Measurements from ENCODE around the gene DCXR. TPM values are rescaled to one million over a fixed set of nuclear protein-coding genes. Genes with fewer than 3 reads are reported as not detected.
A peak's percentile ranks its signal among the peaks of the same experiment; 100 is the strongest.

DCXR gene
- total and polyA plus RNA-seq, 2 of the 4 experiments (the other 2 are of a cell fraction) = 36.6 to 139 TPM

GRCh38 chr17:81998691-81999438 is 38.6 kb downstream of the DCXR start:
- no peak overlapping the region for H3K14ac ChIP-seq (replicated peaks; ENCODE audit: low read depth, low read length)
- DNase-seq (no peak), ATAC-seq (ENCODE audit: low read depth) (no peak)
- no peak overlapping the region for H2BK20ac ChIP-seq (ENCODE audit: low read depth, low read length)
- in situ Hi-C loops (cut with MboI; ENCODE audit: low sequenced_read_pairs) = no loop called here
- H3K56ac ChIP-seq (ENCODE audit: extremely low read depth, insufficient read depth, low read length) = no peak overlapping the region
- no TSS peak for BruUV-seq (replicated peaks)
- H2AK9ac ChIP-seq (replicated peaks; ENCODE audit: low read depth, low read length, poor library complexity) = no peak overlapping the region
- H4K91ac ChIP-seq (ENCODE audit: insufficient read depth, low read depth, low read length) = no peak overlapping the region
- ChIA-PET POLR2A (ENCODE audit: unreplicated experiment) (no interaction called here), CTCF (no interaction called here)
- H3K4me3 ChIP-seq (ENCODE audit: insufficient read depth, low read depth, low read length) = no peak overlapping the region
- no peak overlapping the region for H4K8ac ChIP-seq (ENCODE audit: low read depth in 2 of 2, low read length in 2 of 2)
- H3K18ac ChIP-seq (ENCODE audit: low read depth, low read length) = no peak overlapping the region
- H3K36me3 ChIP-seq (ENCODE audit: control insufficient read depth, insufficient read depth, low read length) = peaks cover 6% of the 10 kb centered on the region; the same call in 1 of the 2 replicates
- dilution Hi-C loops (cut with HindIII; ENCODE audit: low sequenced_read_pairs, unreplicated experiment) = no loop called here
- peaks cover 6 to 17% of the 10 kb centered on the region in 2 experiments; a peak in 2 of 4 replicates for H3K79me1 ChIP-seq (ENCODE audit: low read depth in 1 of 2, low read length in 2 of 2)
- H3K9ac ChIP-seq (ENCODE audit: low read depth, low read length) = no peak overlapping the region
- no peak overlapping the region for H2BK15ac ChIP-seq (ENCODE audit: low read depth, low read length)
- TF ChIP-seq MAFK (IDR thresholded peaks at IDR 0.05; ENCODE audit: low read depth, low read length) (no peak), RFX5 (IDR thresholded peaks at IDR 0.05; ENCODE audit: low read depth, low read length) (no peak), SMC3 (IDR thresholded peaks at IDR 0.05; ENCODE audit: low read depth, low read length) (no peak), CHD1 (IDR thresholded peaks at IDR 0.05; ENCODE audit: low read depth, low read length) (no peak)
- H2AFZ ChIP-seq (replicated peaks; ENCODE audit: low read length, poor library complexity) = peak overlapping the region; percentile 21
- H2BK5ac ChIP-seq (ENCODE audit: low read depth, low read length, poor library complexity, severe bottlenecking) = no peak overlapping the region
- H4K20me1 ChIP-seq (ENCODE audit: insufficient read depth, low read length) = peaks cover 3% of the 10 kb centered on the region; the same call in 1 of the 2 replicates
- H2AK5ac ChIP-seq (ENCODE audit: low read depth, low read length) = no peak overlapping the region
- no peak overlapping the region for H3K27ac ChIP-seq (ENCODE audit: insufficient read depth, low read length)
- H2BK120ac ChIP-seq (ENCODE audit: low read depth, low read length) = no peak overlapping the region
- H3K23ac ChIP-seq (ENCODE audit: low read depth, low read length) = no peak overlapping the region
- no peak overlapping the region for H3K4ac ChIP-seq (ENCODE audit: low read depth, low read length)
- no peaks in the 10 kb centered on the region for H3K9me3 ChIP-seq (ENCODE audit: control insufficient read depth, insufficient read depth, low read length)
- no peak overlapping the region for H3K4me2 ChIP-seq (ENCODE audit: low read depth, low read length)
- H4K5ac ChIP-seq (ENCODE audit: low read depth, low read length) = no peak overlapping the region
- no peaks in the 10 kb centered on the region for H3K27me3 ChIP-seq (ENCODE audit: control insufficient read depth, insufficient read depth, low read length)
- 72% methylated on average over 6 of the region's 14 CpGs; no CpG with 5 or more reads in 1 of the 2 experiments for WGBS, 2 experiments (ENCODE audit: extremely low coverage in 2 of 2, insufficient read length in 1 of 2)
- intact Hi-C loops (cut with micrococcal nuclease) = no loop called here
- H3K9me1 ChIP-seq (ENCODE audit: insufficient read depth, low read length) = peaks cover 9% of the 10 kb centered on the region; the same call in 1 of the 2 replicates
- H3K4me1 ChIP-seq (ENCODE audit: control insufficient read depth, insufficient read depth, low read length) = peaks cover 8% of the 10 kb centered on the region

Measured in IMR-90 (cell line).